SKM-1 treated with dmso at 0.1 percent for 144 hours (cell line): ENCODE results near the gene LAMB1.
A peak's percentile ranks its signal among the peaks of the same experiment; 100 is the strongest.
"Not testable (repeated sequence)": the region's sequence is repeated elsewhere in the genome, so short reads cannot be mapped to it uniquely, and the experiment has no call there.

Experiments used
- DNase-seq: peaks from one replicate; lab custom pipeline; 2025; ENCODE audit not compliant: unreplicated experiment; lab: John Stamatoyannopoulos, UW

The LAMB1 gene

GRCh38 chr7:108002726-108003598 is at the start of gene LAMB1:
Gene LAMB1 (minus strand): TSS chr7:108003161. CDS start chr7:108002885, 276 bp downstream.
- DNase-seq: no peak

GRCh38 chr7:108051454-108051853 is 48.5 kb upstream of the LAMB1 start:
- DNase-seq: no peak

- DNase-seq: no peak
Observed at GRCh38 chr7:108049962-108050361, 47.0 kb upstream of the LAMB1 start.

- no peak for DNase-seq
Observed at GRCh38 chr7:108048422-108048821, 45.5 kb upstream of the LAMB1 start.

- DNase-seq: no peak
Observed at GRCh38 chr7:108046952-108047506, 44.1 kb upstream of the LAMB1 start.

GRCh38 chr7:108045669-108046068 is 42.7 kb upstream of the LAMB1 start:
- DNase-seq: no peak

GRCh38 chr7:108045154-108045553 is 42.2 kb upstream of the LAMB1 start:
- DNase-seq: no peak

GRCh38 chr7:108044345-108044744 is 41.4 kb upstream of the LAMB1 start:
- DNase-seq: no peak

- no peak for DNase-seq
Observed at GRCh38 chr7:108038986-108039385, 36.0 kb upstream of the LAMB1 start.

GRCh38 chr7:108037741-108038140 is 34.8 kb upstream of the LAMB1 start:
- no peak for DNase-seq

GRCh38 chr7:108037140-108037539 is 34.2 kb upstream of the LAMB1 start:
- no peak for DNase-seq

- DNase-seq: no peak
Observed at GRCh38 chr7:108034586-108034985, 31.6 kb upstream of the LAMB1 start.

GRCh38 chr7:108033776-108034497 is 31.0 kb upstream of the LAMB1 start:
- DNase-seq: no peak

- DNase-seq: not testable (repeated sequence)
Observed at GRCh38 chr7:108033309-108033708, 30.3 kb upstream of the LAMB1 start.

GRCh38 chr7:108030516-108030915 is 27.6 kb upstream of the LAMB1 start:
- DNase-seq: no peak

GRCh38 chr7:108029034-108029433 is 26.1 kb upstream of the LAMB1 start:
- no peak for DNase-seq

GRCh38 chr7:108028111-108028510 is 25.1 kb upstream of the LAMB1 start:
- DNase-seq: no peak

- no peak for DNase-seq
Observed at GRCh38 chr7:108027239-108027638, 24.3 kb upstream of the LAMB1 start.

GRCh38 chr7:108026647-108027046 is 23.7 kb upstream of the LAMB1 start:
- DNase-seq: no peak

- DNase-seq: peak; percentile 71
Observed at GRCh38 chr7:108026116-108026515, 23.2 kb upstream of the LAMB1 start.

GRCh38 chr7:108024538-108024937 is 21.6 kb upstream of the LAMB1 start:
- no peak for DNase-seq

- DNase-seq: no peak
Observed at GRCh38 chr7:108020585-108020984, 17.6 kb upstream of the LAMB1 start.
